ENCODE data around the gene EIF4EBP2.

Gene EIF4EBP2, protein sequence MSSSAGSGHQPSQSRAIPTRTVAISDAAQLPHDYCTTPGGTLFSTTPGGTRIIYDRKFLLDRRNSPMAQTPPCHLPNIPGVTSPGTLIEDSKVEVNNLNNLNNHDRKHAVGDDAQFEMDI
- total RNA-seq: 105 to 125 (median 120) reads per million in 4 donors

DNA sequence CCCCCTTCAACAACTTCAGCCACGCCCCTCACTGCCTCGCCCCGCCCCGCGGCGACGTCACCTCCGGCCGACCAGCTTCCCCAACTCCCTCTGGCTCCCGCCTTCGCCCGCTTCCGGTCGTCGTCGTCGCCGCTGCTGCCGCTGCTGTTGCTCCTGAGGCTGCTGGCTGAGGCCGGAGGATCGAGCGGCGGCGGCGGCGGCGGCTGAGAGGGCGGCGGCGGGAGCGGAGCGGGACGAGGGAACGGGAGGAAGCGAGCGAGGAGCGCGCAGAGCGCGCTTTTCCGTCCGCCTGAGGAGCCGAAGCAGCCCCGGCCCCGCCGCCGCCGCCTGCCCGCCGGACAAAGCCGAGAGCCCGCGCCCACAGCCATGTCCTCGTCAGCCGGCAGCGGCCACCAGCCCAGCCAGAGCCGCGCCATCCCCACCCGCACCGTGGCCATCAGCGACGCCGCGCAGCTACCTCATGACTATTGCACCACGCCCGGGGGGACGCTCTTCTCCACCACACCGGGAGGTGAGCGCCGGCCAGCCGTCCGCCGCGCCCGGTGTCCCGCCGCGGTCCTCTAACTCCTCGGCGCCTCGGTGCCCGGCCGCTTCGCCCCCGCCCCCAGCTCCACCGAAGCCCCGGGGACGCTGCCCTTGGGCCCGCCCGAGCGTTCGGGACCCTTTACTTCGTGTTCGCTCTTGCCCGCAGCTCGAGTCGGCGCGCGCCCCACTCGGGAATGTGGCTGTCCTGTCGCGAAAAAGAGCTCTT is at the start of gene EIF4EBP2:
Gene EIF4EBP2 (plus strand): TSS at position 110 of the 751 bp plus-strand sequence. CDS start 257 bp downstream, at position 367.
- peak; percentile 94 to 99 (median 96) for DNase-seq

DNA sequence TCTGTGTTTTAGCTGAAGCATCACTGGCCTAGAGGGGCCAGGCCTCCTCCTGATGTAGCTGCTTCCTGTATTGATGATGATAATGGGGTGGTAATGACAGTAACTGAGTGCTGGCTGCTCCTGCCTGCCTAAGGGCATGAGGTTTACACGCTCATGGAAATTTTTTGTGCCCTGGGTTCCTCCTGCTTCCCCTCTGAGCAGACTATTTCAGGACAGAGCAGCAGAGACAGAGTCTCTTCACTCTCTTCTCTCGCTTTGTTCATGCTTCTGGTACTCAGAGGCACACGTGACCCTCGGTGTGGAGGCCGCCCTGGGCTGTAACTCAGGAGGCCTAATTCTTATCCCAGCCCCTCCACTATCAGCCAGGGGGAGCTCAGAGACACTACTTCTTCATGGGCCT is 49.4 kb upstream of the EIF4EBP2 start:
- DNase-seq: no peak

DNA sequence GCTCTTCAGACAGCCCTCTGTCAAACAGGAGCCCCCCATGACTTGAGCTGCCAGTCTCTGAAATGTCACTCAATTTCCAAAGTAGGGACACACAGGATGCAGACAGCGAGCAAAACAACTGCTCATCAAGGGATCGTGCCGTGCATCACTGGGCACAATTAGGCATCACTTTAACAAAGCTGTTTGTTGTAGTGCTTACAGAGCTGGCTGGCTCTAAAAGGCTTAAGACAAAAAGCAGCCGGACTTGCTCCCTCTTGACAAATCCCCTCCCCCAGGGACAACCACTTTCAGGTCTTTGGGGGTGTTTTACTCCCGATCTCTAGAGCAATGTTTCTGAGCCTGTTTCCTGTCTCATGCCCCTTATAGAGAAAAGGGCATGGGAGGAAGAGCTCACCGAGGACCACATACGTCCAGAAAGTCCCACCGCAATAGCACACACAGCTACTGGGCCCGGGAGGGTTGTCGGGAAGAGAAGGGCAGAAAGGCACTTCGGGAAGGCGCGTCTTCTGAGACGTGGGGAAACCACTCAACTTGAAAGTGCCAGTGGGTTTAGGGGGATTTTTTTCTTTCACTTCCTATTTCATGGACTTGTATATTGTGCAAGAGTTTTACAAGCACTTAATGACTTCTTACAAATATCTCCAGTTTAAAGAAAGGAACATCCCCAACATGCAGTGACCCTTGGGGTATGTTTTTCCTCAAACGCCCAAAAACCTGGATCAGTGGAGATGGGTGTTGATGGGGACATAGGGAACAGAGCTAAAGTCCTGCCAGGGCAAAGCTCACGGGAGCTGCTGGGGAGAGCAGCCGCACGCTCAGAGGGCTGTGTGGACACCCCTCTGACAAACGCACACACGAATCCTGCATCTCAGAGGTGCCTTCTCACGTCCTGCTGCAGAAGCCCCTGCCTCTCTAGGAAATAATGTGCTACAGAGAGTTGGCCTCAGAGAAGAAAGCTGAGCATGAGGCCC is 48.6 kb upstream of the EIF4EBP2 start:
- DNase-seq: peak in 1 of 5 donors; percentile 69

DNA sequence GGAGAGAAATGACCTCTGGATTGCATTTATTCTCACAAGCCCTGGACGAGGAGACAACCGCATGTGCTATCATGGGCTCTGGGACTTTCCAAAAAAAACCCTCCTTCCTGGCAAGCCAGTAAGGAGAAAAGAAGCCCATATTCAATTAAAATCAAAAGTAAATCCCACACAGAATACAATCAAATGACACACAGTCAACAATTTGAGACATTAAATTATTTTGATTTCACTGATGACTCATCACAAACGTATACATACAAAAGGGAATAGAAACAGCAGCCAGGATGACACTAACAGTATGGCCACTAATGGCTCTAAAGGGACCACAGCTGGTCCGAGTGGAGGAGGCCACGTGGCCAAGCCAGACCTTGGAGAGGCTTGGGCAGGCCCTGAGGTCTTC is 46.4 kb upstream of the EIF4EBP2 start:
- DNase-seq: no peak

DNA sequence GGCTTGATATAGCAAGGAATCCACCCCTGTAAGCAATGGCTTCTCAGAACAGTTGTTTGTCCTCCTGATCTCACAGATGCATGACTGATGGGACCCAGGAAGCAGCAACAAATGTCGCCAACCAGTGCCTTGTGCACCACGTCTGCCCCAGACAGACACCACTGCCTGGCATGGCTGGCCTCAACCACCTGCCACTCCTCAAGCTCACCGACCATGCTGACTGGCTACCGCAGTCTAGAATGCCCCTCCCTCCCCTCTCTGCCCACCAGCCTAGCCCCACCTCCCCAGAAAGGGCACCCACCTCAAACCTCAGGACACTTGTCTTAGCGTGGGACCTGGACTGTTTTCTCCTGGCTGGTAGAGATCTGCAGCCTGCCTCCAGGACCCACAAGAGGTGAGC is 45.5 kb upstream of the EIF4EBP2 start:
- no peak for DNase-seq

DNA sequence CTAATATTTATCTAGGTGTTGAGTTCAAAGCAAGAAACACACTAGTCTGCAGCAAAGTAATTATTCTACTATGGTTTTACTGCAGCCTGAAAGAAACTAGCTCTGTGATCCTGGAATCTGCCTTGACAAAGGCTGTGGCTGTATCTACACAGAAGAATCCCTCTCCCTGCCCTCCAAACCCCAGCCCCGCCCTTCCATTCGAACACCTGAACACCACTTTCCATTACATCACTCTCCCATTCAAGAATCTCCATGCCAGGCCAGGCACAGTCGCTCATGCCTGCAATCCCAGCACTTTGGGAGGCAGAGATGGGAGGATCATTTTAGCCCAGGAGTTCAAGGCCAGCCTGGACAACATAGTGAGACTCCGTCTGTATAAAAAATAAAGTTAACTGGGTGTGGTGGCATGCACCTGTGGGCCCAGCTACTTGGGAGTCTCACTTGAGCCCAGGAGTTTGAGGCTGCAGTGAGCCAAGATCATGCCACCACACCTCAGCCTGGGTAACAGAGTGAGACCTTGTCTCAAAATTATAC is 44.9 kb upstream of the EIF4EBP2 start:
- DNase-seq: no peak

DNA sequence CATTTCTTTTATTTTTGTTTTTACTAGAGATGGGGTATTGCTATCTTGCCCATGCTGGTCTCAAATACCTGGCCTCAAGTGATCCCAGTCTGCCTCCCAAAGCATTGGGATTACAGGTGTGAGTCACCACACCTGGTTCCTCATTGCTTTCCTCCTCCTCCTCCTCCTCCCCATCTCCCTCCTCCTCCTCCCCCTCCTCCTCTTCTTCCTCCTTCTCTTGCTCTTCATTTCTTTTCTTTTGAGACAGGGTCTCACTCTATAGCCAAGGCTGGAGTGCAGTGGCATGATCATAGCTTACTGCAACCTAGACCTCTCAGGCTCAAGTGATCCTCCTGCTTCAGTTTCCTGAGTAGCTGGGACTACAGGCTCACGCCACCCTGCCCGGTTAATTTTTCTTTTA is 43.7 kb upstream of the EIF4EBP2 start:
- no peak for DNase-seq

DNA sequence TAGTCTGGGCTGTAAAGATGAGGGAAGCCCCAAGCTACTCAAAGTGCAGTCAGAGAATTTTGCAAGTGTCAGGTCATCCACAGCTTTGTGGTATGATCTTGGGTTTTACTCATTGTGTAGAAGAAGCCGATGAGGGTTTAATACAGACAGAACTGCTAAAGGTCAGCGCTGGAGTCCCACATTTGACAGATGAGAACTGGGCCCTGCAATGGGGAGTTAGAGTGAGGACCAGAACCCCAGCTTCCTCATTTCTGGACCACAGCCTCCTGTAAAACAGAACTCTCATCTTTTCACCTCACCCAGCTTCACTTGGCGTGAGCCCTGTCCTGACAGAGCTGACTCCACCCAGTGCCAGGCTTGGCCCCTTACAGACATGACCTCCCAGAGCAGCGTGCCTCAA is 41.6 kb upstream of the EIF4EBP2 start:
- DNase-seq: no peak

DNA sequence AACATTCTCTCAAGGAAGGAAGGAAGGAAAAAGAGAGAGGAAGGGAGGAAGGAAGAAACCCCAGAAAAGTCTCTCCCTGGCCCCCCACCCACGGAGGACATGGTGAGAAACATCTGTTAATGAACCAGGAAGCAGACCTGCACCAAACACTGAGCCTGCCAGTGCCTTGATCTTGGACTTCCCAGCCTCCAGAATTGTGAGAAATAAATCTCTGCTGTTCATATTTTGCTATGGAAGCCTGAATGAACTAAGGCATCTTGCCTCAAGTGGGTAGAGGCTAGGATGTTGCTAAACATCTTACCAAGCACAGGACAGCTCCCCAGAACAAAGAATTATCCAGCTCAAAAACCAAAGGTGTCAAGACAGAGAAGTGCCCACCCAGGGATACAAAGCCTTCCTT is 40.7 kb upstream of the EIF4EBP2 start:
- no peak for DNase-seq

DNA sequence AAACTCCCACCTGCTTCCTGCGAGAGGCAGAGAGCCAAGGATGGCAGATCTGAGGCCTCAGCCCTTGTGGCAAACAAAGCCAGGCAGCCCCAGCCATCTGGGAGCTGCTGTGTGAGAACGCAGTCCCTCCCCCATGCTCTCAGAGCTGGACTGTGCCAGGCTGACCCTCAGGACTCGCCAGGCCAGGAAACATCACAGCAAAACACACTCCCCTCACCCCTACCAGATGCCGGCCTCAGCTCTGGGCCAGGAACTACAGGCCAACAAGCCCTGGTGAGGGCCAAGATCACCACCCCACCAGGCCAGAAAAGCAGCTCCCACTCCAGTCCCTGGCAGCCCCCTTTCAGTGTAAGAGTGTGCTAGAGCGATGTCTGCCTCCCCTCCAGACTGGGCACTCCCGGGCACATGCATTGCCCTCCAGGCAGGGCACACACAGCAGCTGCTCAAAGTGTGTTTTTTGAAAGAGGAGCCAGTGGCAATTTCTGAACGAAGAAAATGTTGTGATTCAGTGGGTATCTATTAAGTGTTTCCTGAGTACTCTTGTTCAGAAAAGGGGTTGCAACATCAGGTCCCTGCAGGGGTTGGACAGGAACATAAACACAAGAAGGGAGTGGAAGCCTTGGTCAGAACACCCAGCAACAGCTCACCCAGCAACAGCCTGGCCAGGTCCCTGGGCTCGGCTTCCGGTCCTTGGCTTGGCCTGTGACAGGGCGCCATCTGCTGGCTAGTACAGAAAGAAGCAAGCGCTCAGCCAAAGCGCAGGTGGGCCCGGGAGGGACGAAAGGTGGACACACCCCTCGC is 39.8 kb upstream of the EIF4EBP2 start:
- DNase-seq: peak; percentile 63 to 84 (median 74)

DNA sequence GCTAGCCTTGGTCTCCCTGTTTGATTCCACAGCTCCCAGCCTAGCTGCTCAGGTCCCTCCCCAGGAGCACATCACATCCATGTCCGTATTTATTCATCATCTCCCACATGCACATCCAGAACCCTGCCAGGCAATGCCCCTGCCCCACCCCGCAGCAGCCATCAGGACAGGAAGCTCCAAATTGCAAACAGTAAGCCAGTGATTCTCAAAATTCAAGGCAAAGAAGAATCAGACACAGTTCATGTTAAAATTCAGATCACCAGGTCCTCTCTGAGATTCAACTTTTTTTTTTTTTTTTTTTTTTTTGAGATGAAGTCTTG is 39.2 kb upstream of the EIF4EBP2 start:
- DNase-seq: no peak

DNA sequence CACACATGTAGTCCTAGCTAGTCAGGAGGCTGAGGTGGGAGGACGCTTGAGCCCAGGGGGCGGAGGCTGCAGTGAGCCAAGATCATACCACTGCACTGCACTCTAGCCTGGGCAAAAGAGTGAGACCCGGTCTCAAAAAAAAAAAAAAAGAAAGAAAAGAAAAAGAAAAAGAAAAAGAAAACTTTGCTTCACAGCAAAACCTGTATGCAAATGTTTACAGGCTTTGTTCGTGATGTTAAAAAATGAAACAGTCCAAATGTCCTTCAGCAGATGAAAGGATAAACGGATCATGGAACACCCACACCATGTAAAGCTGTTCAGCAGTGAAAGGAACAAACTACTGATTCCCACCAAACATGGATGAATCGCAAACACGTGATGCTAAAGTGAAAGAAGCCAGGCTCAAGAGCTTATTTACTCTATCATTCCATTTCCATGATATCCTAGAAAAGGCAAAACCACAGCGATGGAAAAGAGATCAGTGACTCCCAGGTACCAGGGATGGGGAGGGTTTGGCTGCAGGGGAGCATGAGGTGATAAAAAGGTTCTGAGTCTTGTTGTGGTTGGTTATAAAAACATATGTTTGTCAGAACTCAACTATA is 36.6 kb upstream of the EIF4EBP2 start:
- no peak for DNase-seq

DNA sequence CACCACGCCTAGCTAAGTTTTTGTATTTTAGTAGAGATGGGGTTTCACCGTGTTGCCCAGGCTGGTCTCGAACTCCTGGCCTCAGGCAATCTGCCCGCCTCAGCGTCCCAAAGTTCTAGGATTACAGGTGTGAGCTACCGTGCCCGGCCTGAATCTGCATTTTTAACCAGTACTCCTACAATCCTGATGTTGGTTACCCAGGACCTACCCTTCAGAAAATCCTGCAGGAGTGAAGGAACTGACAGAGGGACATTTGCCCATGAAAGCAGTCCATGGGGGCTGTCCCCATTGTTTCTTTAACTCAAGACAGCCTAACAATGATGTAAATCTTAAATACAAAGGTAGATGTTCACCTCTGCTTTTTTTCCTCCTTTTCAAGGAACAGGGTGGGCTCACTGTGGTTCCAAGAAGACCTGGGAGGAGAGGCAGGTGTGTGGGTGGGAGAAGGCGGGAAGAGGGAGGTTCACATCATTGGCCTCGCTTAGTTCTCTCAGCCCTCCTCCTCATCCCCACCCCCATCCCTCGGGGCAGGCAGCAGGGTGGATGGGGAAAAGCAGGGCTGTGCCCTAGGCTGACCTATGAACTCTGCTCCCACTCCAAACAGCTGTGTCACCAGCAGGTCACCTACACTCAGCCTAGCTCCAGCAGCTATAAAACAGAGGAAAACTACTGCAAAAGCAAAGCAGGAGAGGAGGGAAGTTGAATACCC is 35.0 kb upstream of the EIF4EBP2 start:
- DNase-seq: no peak

DNA sequence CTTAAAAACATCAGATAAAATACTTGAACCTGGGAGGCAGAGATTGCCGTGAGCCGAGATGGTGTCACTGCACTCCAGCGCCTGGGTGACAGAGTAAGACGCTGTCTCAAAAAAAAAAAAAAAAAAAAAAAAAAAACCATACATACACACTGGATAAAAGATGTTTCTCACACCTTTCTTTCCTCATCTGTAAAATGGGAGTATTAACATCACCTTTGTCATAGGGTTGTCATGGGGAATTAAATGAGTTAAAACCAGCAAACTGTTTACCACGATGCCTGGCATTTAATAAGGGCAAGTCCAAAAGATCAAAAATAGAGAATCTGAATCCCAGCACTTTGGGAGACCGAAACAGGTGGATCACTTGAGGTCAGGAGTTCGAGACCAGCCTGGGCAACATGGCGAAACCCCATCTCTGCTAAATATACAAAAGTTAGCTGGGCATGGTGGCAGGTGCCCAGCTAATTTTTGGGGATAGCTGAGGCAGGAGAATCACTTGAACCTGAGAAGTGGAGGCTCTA is 34.4 kb upstream of the EIF4EBP2 start:
- DNase-seq: no peak

DNA sequence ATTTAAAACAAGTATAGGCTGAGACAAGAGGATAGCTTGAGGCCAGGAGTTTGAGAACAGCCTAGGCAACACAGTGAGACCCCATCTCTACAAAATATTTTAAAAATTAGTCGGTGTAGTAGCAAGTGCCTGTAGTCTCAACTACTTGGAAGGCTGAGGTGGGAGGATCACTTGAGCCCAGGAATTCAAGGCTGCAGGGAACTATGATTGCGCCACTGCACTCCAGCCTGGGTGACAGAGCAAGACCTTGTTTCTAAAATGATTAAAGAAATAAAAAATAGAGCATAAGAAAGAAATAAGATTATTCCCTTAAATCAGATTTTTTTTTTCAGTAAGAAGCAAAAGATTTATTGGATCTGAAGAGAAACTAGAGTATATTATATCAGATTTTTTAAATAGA is 33.2 kb upstream of the EIF4EBP2 start:
- no peak for DNase-seq

DNA sequence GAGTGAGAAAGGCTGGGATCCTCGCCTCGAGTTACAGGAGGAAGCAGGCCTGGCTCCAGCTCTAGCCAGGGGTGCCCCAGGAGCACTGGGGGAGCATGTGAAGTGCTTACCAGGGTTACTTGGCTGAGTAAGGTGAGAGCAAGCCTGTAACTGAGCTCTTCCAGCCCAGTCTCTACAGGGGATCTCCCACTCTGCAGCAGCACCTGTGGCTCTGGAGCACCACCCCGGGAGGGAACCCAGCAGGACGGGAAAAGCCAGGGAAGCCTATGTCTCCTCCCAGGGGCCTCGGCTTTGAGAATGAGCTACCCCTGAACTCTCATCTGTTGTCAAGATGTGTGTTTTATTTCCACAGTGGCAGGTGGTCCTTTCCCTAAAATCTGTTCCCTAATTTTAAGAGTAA is 32.1 kb upstream of the EIF4EBP2 start:
- DNase-seq: no peak

DNA sequence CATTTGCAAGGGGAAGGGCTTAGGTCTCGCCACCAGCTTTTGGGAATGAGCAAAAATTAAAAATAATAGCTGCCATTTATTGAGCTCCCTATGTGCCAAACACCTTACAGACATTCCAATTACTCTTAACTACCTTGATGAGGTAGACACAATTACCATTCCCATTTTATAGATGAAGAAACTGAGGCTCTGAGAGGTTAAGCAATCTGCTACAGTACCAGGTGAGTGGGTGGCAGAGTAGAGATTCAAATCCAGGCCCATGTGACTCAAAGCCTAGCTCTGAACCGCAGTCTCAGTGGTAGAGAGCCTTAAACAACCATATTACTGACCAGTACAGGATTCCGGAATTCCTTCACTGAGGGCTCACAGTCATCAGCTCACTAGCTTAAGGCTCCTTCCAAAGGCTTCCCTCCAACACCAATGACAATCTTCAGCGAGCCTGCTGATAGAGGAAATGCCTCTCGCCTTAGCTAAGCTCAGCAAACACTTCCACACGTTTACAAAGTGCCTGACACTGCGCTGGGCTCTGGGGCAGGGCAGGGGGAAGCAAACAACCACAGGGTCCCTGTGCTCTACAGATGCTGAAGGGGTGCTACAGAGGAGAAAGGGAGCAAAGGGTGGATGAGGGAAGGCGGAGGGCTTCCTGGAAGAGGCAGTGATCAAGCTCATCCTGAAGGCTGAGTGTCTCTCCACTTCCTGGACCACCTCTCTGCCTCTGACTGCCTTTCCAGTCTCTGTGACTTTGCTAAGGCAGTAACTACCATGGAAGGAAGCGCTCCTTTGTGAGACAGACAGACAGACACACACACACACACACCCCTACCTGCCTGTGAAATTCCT is 28.9 kb upstream of the EIF4EBP2 start:
- no peak for DNase-seq

DNA sequence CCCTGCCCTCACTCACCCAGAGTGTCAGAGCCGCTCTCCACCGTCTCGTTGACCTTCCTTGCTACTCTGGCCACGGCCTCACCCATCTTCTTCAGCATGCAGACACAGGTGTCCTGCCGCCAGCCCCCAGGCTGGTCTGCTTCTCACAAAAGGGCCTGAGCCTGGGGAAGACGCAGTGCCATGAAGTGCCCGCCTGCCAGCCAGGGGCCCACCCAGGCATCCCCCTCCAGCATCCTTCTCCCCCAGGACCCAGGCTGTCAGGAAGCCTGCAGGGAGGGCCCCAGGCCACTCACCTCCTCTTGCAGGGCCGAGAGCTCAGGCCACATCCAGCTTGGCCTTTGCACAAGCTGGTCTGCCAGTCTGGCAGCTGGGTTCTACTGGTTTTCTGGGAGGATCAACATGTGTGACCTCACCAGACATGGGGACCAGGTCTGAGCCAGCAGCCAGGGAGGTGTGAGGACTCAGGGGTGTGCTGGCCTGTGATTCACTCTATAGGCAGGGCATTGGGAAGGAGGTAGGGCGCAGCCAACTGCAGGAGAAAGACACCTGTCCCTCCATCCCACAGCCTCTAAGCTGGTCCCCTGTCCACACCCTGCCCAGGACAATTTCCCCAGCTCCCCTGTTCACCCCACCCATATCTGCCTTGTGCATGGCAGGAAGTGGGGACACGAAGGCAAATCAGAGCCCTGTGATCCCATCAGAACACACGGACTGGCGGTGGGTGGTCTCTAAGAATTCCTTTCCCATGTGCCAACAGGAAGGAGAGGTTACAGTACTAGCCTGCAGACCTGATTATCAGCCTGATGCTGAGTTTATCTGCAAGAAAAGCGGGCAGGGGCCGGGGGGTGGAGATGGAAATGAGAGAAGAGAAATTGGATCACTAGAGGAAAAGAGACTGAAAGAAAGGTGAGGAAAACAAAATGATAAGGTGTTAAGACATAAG is 27.2 kb upstream of the EIF4EBP2 start:
- DNase-seq: no peak

DNA sequence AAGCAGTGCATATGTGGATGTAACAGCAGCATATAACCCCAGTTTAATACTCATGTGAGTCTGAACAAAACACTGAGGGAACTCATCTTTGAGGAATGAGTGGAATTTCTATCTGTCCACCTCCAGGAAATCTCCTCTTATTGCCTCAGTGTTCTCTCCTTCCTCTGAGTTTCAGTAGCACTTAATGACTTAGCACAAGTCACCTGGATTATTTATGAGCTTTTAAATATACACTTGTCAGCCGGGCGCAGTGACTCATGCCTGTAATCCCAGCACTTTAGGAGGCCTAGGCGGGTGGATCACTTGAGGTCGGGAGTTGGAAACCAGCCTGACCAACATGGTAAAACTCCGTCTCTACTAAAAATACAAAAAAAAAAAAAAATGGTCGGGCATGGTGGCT is 25.8 kb upstream of the EIF4EBP2 start:
- DNase-seq: no peak

Measured in T-helper 1 cell (primary cell).